ENCODE measurements around the gene PCA3.

PCA3 gene

DNA sequence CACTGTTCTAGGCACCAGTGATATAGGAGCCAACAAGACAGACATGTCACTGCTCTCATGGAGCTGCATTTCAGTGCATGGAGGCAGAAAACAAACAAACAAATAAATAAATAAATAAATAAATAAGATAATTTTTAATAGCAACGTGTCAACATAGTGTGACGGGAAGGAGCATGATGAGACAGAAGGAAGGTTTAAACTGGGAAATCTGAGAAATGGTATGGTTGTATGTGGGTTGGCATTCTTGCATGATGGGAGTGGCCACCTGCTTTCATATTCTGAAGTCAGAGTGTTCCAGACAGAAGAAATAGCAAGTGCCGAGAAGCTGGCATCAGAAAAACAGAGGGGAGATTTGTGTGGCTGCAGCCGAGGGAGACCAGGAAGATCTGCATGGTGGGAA lies at the start of gene PCA3:
TSS of gene PCA3 (plus strand) at position 301 of the 400 bp plus-strand sequence.
- no peak for DNase-seq (ENCODE audit: low read depth)

DNA sequence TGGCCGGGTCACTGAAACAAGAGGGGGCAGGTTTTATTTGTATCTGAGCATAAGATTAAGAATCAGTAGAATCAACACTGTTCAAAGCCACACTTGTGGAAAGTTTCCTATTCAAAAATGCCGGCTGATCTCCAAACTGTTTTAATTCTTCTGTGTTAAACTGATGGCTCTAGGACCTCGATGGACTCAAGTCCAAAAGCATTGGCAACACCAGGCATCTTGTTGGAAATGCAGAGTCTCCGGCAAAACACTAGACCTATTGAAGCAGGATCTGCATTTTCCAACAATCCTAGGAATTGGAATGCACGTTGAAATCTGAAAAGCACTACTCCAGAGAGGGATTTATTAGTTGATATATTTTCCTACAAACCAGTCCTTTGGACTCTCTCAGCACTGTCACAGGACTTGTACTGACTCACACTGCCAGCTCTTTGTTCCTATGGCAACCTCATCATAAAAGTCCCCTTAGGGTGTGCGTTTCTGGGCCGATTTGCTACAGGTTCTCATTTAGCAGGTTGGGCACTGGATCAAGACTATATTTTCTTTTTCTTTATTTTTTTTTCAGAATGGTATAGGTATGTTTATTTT lies 48.1 kb upstream of the PCA3 start:
- peak; percentile 5 for DNase-seq (ENCODE audit: low read depth)
- TF ChIP-seq, protein P1, sequence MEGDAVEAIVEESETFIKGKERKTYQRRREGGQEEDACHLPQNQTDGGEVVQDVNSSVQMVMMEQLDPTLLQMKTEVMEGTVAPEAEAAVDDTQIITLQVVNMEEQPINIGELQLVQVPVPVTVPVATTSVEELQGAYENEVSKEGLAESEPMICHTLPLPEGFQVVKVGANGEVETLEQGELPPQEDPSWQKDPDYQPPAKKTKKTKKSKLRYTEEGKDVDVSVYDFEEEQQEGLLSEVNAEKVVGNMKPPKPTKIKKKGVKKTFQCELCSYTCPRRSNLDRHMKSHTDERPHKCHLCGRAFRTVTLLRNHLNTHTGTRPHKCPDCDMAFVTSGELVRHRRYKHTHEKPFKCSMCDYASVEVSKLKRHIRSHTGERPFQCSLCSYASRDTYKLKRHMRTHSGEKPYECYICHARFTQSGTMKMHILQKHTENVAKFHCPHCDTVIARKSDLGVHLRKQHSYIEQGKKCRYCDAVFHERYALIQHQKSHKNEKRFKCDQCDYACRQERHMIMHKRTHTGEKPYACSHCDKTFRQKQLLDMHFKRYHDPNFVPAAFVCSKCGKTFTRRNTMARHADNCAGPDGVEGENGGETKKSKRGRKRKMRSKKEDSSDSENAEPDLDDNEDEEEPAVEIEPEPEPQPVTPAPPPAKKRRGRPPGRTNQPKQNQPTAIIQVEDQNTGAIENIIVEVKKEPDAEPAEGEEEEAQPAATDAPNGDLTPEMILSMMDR (IDR thresholded peaks at IDR 0.05; ENCODE audit: insufficient read depth, low read depth, low read length, missing control alignments): no peak
- H3K4me3 ChIP-seq (ENCODE audit: low read length): no peak overlapping the region

More for the DNA sequence above, at the start of gene PCA3:
- no peak within 1 kb of the TSS for H3K4me3 ChIP-seq (ENCODE audit: low read length)
- TF ChIP-seq, protein P1 (IDR thresholded peaks at IDR 0.05; ENCODE audit: insufficient read depth, low read depth, low read length, missing control alignments): no peak

DNA sequence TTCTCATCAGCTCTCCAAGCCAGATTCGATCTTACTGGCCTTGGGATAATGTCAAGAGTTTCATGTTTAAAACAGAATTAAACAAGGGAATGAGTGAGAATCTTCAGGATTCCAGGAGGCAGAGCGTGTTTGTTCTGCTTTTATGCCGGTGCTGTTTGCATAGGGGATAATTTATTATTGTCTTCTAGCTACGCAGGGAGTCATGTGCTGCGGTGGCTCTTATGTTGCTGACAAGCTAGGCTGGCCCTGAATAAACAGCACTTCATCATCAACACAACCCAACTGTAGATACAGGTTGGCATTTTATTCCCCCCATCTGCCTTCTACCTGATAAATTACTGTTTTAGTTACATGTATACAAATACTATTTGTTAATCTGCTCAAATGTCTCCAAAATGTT lies 47.1 kb upstream of the PCA3 start:
- no peak for DNase-seq (ENCODE audit: low read depth)
- no peak overlapping the region for H3K4me3 ChIP-seq (ENCODE audit: low read length)
- TF ChIP-seq, protein P1 (IDR thresholded peaks at IDR 0.05; ENCODE audit: insufficient read depth, low read depth, low read length, missing control alignments): no peak

DNA sequence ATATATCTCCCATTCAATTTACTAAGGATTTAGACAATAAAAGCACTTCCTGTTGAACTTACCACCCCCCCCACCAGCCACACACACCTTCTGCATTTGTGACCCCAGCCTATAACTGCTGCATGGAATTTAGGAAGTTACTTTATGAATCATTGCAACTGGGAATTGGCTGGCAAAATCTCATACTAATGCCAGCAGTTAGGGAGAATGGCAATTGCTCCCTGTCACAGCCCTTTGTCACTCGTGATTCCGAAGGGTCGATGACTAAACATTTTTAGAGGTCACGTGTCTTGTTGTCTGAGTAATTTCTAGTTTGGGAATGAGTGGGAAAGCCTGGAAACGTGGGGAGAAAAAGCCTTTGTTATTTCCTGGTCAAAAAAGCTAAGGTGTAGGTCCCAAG lies 46.6 kb upstream of the PCA3 start:
- TF ChIP-seq, protein P1 (IDR thresholded peaks at IDR 0.05; ENCODE audit: insufficient read depth, low read depth, low read length, missing control alignments): no peak
- DNase-seq (ENCODE audit: low read depth): no peak
- no peak overlapping the region for H3K4me3 ChIP-seq (ENCODE audit: low read length)

DNA sequence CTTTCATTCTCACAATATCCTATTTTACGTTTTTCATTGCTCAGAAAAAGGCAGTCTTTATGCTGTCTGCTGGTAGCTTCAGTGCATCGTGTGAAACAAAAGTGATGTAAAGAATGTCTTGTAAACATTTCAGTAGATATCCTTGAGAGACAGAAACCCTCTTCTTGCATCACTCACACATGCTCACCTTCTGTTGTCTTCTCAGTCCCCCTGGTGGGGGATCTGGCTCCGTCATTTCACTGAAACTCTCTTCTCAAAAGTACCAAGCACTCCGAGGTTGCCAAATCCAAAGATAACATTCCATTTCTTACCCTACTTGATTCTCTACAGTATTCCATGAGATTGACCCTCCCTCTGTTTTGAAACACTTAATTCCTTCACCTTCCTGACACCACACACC lies 46.1 kb upstream of the PCA3 start:
- no peak for DNase-seq (ENCODE audit: low read depth)
- TF ChIP-seq, protein P1 (IDR thresholded peaks at IDR 0.05; ENCODE audit: insufficient read depth, low read depth, low read length, missing control alignments): no peak
- H3K4me3 ChIP-seq (ENCODE audit: low read length): no peak overlapping the region

DNA sequence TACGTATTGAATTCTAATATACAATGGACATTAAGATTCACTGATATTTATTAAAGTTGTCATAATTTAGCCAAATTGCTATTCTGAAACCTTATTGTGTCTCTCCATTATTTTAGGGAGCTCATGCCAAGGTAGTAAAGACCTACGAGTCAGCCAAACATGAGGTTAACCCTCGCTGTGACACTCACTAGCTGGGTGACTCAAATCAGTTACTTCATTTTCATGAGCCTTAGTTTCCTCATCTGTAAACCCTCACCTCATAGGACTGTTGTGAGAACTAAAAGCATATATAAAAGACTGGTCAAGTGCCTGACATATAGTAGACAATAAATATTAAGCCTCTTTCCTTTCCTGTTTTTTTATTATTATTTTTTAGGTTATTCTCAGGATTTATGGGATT lies 44.0 kb upstream of the PCA3 start:
- TF ChIP-seq, protein P1 (IDR thresholded peaks at IDR 0.05; ENCODE audit: insufficient read depth, low read depth, low read length, missing control alignments): no peak
- no peak overlapping the region for H3K4me3 ChIP-seq (ENCODE audit: low read length)
- no peak for DNase-seq (ENCODE audit: low read depth)

DNA sequence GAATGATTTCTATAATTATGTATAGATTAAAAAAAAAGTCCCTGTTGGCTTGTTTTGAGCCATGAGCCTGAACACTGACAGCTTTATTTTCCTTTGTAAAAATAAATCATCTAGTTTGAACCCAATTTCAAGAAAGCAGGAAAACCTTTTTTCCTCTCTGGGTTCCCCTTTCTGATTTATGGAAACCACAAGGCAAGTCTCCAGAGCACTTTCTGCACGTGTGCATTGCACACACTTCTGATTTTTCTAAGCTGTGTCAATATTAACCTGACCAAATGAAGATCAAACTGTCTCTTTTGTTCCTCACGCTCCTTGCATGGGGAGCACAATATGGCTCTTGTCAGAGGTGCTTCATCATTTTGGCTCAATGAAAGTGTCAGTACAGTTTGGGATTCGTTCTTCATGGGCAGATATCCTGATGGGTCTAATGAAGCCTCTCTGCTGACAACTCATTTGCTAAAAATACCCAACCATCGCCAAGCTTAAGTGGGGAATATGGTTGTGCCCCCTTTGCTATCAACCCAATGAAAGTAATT lies 39.2 kb upstream of the PCA3 start:
- H3K4me3 ChIP-seq (ENCODE audit: low read length): no peak overlapping the region
- TF ChIP-seq, protein P1 (IDR thresholded peaks at IDR 0.05; ENCODE audit: insufficient read depth, low read depth, low read length, missing control alignments): no peak
- no peak for DNase-seq (ENCODE audit: low read depth)
